Prostate gland (tissue), 2 donors: ENCODE results near the gene MATCAP1. TPM values are rescaled to one million over a fixed set of nuclear protein-coding genes. Genes with fewer than 3 reads are reported as not detected.

Source experiments
- DNase-seq: peaks from one replicate; pipeline ENCODE4 v3.0.0-alpha.2; 2019; ENCODE audit warnings: low spot score
- H3K27ac ChIP-seq, 2 donors: fragments of 200-600 bp; sonication (generic); 2 replicates each; pipeline ENCODE4 v1.5.1; 2017 to 2019
- H3K27me3 ChIP-seq: fragments of 200-600 bp; sonication (generic); replicated peaks from 2 replicates; pipeline ENCODE4 v1.5.1; 2019; ENCODE audit not compliant: insufficient read depth
- H3K36me3 ChIP-seq, 2 donors: fragments of 200-600 bp; sonication (generic); 1 replicate in 1 of 2; 2 replicates in 1 of 2; pipeline versions ENCODE4 v1.5.1 to v1.8.1; 2017 to 2019
- H3K4me1 ChIP-seq: fragments of 200-600 bp; sonication (generic); replicated peaks from 2 replicates; pipeline ENCODE4 v1.5.1; 2019
- H3K4me3 ChIP-seq, 2 donors: fragments of 200-600 bp; sonication (generic); 2 replicates each; pipeline ENCODE4 v1.5.1; 2017 to 2019
- H3K9me3 ChIP-seq: fragments of 200-600 bp; sonication (generic); 2 replicates; pipeline ENCODE4 v1.5.1; 2017
- POLR2A ChIP-seq: fragments of 450-650 bp; IDR thresholded peaks from one replicate; pipeline ENCODE4 v1.6.1; 2016; ENCODE audit warnings: antibody characterized with exemption, mild to moderate bottlenecking
- POLR2AphosphoS5 ChIP-seq: sonication (generic); formaldehyde crosslinking; IDR thresholded peaks from one replicate; pipeline ENCODE4 v1.6.1; 2017; ENCODE audit warnings: antibody characterized with exemption
- WGBS: methylation state at CpG from one replicate; pipeline ENCODE4 v1.1.5; 2018; 5-methylcytosine and 5-hydroxymethylcytosine counted together
- intact Hi-C: fragments of 100-400 bp; cut with DNase I; formaldehyde crosslinking; loops from one replicate; pipeline ENCODE4 v1.14.2; 2022
- microRNA counts, 2 donors: library from miRNA; unstranded; fragments of <30 nt; microRNA quantifications; one replicate each; lab custom pipeline; 2016 to 2017
- microRNA-seq: library from miRNA; unstranded; fragments of <30 nt; microRNA quantifications from one replicate; pipeline ENCODE4, GENCODE V29; 2016
- small RNA-seq, 2 donors: library from RNA; depleted of rRNA; stranded (forward); fragments of <200 nt; gene quantifications; one replicate each; pipeline ENCODE3, GENCODE V24; 2016
- total RNA-seq, 2 donors: library from RNA; depleted of rRNA; stranded (reverse); fragments of >200 nt; gene quantifications; one replicate each; pipeline ENCODE4 v1.1.0, GENCODE V29; 2016
- TF ChIP-seq, protein P1 (sequence below), 4 experiments: fragments of 200-600 bp in 2 of 4; fragments of 450-650 bp in 2 of 4; sonication (generic) in 2 of 4; IDR thresholded peaks; 1 replicate in 3 of 4; 2 replicates in 1 of 4; pipeline ENCODE4 v1.5.1; 2016 to 2019; ENCODE audit warnings: antibody characterized with exemption in 4 of 4, mild to moderate bottlenecking in 2 of 4, moderate library complexity in 2 of 4

Gene MATCAP1
- total RNA-seq, 2 donors from 2014 or later: 13.9 to 28.9 TPM

DNA sequence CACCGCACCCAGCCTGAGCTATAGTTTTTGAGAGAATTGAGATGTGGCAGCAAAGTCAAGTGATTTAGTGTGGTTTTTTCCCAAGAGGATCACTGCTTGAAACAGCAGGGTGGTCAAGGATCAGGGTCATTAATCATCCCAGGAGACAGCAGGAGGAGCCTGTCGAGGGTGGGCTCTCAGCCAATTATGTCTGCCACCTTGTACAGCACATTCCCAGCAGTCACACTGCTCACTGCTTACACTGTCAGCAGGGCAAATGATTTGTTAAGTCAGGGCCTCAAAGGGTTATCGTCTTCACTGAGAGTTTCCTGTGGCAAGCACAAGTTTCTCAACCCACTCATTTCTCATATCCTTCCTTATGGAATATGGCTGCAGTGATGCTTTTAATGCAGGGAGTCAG lies 46.2 kb downstream of the MATCAP1 start:
- intact Hi-C loops: no loop called here
- H3K4me3 ChIP-seq: no peak overlapping the region
- TF ChIP-seq POLR2AphosphoS5: no peak
- no peak for TF ChIP-seq POLR2A
- TF ChIP-seq, protein P1, sequence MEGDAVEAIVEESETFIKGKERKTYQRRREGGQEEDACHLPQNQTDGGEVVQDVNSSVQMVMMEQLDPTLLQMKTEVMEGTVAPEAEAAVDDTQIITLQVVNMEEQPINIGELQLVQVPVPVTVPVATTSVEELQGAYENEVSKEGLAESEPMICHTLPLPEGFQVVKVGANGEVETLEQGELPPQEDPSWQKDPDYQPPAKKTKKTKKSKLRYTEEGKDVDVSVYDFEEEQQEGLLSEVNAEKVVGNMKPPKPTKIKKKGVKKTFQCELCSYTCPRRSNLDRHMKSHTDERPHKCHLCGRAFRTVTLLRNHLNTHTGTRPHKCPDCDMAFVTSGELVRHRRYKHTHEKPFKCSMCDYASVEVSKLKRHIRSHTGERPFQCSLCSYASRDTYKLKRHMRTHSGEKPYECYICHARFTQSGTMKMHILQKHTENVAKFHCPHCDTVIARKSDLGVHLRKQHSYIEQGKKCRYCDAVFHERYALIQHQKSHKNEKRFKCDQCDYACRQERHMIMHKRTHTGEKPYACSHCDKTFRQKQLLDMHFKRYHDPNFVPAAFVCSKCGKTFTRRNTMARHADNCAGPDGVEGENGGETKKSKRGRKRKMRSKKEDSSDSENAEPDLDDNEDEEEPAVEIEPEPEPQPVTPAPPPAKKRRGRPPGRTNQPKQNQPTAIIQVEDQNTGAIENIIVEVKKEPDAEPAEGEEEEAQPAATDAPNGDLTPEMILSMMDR (IDR thresholded peaks at IDR 0.05): no peak
- H3K36me3 ChIP-seq: peaks cover 8 to 20% of the 10 kb centered on the region in 2 donors
- no peak overlapping the region for H3K27ac ChIP-seq
- no peak for DNase-seq
- WGBS: 55% methylated on average over 3 of the region's 3 CpGs
- H3K9me3 ChIP-seq: no peaks in the 10 kb centered on the region
- H3K27me3 ChIP-seq: no peaks in the 10 kb centered on the region
- H3K4me1 ChIP-seq: no peaks in the 10 kb centered on the region

GRCh38 chr16:67129422-67129821 lies 54.3 kb downstream of the MATCAP1 start:
- Histone ChIP-seq H3K4me1 (no peaks in the 10 kb centered on the region), H3K36me3 (peaks cover 3 to 4% of the 10 kb centered on the region in 2 donors), H3K4me3 (no peak overlapping the region), H3K27ac (no peak overlapping the region), H3K27me3 (no peaks in the 10 kb centered on the region), H3K9me3 (no peaks in the 10 kb centered on the region)
- TF ChIP-seq POLR2A (no peak), POLR2AphosphoS5 (no peak)
- TF ChIP-seq, protein P1 (IDR thresholded peaks at IDR 0.05): no peak
- intact Hi-C loops: no loop called here
- 97% methylated on average over 3 of the region's 3 CpGs for WGBS
- no peak for DNase-seq

DNA sequence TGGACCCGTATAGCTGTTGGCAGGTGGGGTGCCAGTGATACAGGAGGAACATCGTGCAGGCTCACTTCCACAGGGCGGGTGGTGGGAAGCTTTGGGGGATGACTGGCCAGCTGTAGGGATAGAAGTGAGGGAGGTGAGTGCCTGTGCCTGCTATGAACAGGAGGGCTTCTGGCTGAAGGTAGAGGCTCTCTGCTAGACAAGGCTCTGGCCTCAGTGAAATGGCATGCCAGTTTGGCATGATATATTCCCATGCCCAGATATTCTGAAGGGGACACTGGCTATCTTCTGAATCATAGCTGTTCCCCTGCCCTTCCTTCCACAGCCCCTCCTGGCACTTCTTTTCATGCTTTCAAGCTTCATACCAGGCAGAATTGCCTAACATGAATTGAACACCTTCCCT lies 54.9 kb downstream of the MATCAP1 start:
- intact Hi-C loops: no loop called here
- DNase-seq: no peak
- Histone ChIP-seq H3K36me3 (peaks cover 0 to 4% of the 10 kb centered on the region in 2 donors), H3K9me3 (no peaks in the 10 kb centered on the region), H3K4me1 (no peaks in the 10 kb centered on the region), H3K4me3 (no peak overlapping the region), H3K27ac (no peak overlapping the region), H3K27me3 (no peaks in the 10 kb centered on the region)
- TF ChIP-seq POLR2AphosphoS5 (no peak), POLR2A (no peak)
- TF ChIP-seq, protein P1 (IDR thresholded peaks at IDR 0.05): no peak
- 97% methylated on average over 3 of the region's 3 CpGs for WGBS

DNA sequence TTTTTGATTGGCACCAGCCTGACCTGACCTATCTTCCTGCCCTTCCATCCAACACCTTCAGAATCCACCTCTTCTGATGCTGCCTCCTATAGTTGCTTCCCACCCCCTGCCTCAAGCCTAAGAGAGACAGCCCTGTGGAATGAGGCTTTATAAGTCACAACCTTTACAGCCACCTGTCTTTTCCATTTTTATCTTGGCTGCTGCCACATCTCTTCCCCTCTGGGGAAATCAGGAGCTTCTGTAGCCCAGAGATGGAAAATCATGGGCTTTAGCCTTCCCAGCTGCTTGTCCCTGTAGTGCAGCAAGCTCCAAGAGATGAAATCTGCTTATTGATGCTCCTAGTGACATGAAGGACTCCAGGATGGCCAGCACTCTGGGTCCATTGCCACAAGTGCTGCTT lies 55.3 kb downstream of the MATCAP1 start:
- Histone ChIP-seq H3K27ac (no peak overlapping the region), H3K4me1 (no peaks in the 10 kb centered on the region), H3K27me3 (no peaks in the 10 kb centered on the region), H3K9me3 (no peaks in the 10 kb centered on the region), H3K4me3 (no peak overlapping the region), H3K36me3 (peaks cover 0 to 4% of the 10 kb centered on the region in 2 donors)
- DNase-seq: no peak
- no peak for TF ChIP-seq POLR2AphosphoS5
- TF ChIP-seq, protein P1 (IDR thresholded peaks at IDR 0.05): no peak
- TF ChIP-seq POLR2A: no peak
- intact Hi-C loops: no loop called here

MicroRNAs within 50 kb of the gene (microRNA counts, 767-probe panel; counts per million panel counts)
- 431 to 1,799 counts per million in 2 donors for microRNA hsa-miR-328 (lab: Ali Mortazavi, UCI)

Small RNA genes lying within 50 kb of the gene (microRNA-seq; reads per million reads assigned to microRNA genes)
- 414 reads per million, percentile 84 among the genes with 10 or more reads in this experiment for gene MIR328

Small RNA genes lying within 50 kb of the gene (small RNA-seq; reads per million reads assigned to genes)
- gene MIR328: 8.5 to 21.2 reads per million in 2 donors

Other genes with a start within 250 kb of the MATCAP1 start
- gene CIAO2B, start 249.6 kb downstream of the MATCAP1 start, total RNA-seq: 100 to 1,000 TPM in 1 of 2 donors, 10 to 100 TPM in 1; 80.2 to 159 TPM
- 10 to 100 TPM; 36.3 to 61.5 TPM for gene CES2, start 248.4 kb downstream of the MATCAP1 start, total RNA-seq
- under 1 TPM; 0.36 to 0.80 TPM for gene CES3, start 222.7 kb downstream of the MATCAP1 start, total RNA-seq
- 10 to 100 TPM in 1 of 2 donors, 1 to 10 TPM in 1; 1.4 to 10.7 TPM for gene CES4A, start 195.4 kb downstream of the MATCAP1 start, total RNA-seq
- 10 to 100 TPM; 27.0 to 46.2 TPM for gene CBFB, start 154.8 kb downstream of the MATCAP1 start, total RNA-seq
- 10 to 100 TPM; 30.1 to 31.9 TPM for gene PHAF1, start 74.0 kb downstream of the MATCAP1 start, total RNA-seq
- gene B3GNT9, start 33.0 kb downstream of the MATCAP1 start, total RNA-seq: 10 to 100 TPM; 32.1 to 37.3 TPM
- gene TRADD, start 24.1 kb downstream of the MATCAP1 start, total RNA-seq: 10 to 100 TPM; 33.3 to 56.3 TPM
- 100 to 1,000 TPM in 1 of 2 donors, 10 to 100 TPM in 1; 67.9 to 124 TPM for gene FBXL8, start 24.0 kb downstream of the MATCAP1 start, total RNA-seq
- 100 to 1,000 TPM; 109 to 137 TPM for gene HSF4, start 19.2 kb downstream of the MATCAP1 start, total RNA-seq
- 100 to 1,000 TPM in 1 of 2 donors, 10 to 100 TPM in 1; 60.8 to 129 TPM for gene NOL3, start 13.4 kb downstream of the MATCAP1 start, total RNA-seq
- 1 to 10 TPM; 1.1 to 8.2 TPM for gene EXOC3L1, start 6.2 kb upstream of the MATCAP1 start, total RNA-seq
- gene E2F4, start 8.2 kb upstream of the MATCAP1 start, total RNA-seq: 100 to 1,000 TPM in 1 of 2 donors, 10 to 100 TPM in 1; 91.6 to 105 TPM
- 10 to 100 TPM; 24.8 to 36.7 TPM for gene ELMO3, start 15.2 kb upstream of the MATCAP1 start, total RNA-seq
- 10 to 100 TPM; 39.1 to 57.1 TPM for gene TMEM208, start 43.2 kb upstream of the MATCAP1 start, total RNA-seq
- 10 to 100 TPM; 11.2 to 46.1 TPM for gene FHOD1, start 63.5 kb upstream of the MATCAP1 start, total RNA-seq
- gene SLC9A5, start 65.0 kb upstream of the MATCAP1 start, total RNA-seq: 1 to 10 TPM in 1 of 2 donors, under 1 TPM in 1; 0.27 to 2.6 TPM
- gene PLEKHG4, start 95.6 kb upstream of the MATCAP1 start, total RNA-seq: 10 to 100 TPM in 1 of 2 donors, 1 to 10 TPM in 1; 7.7 to 57.8 TPM
- gene KCTD19, start 142.8 kb upstream of the MATCAP1 start, total RNA-seq: 1 to 10 TPM in 1 of 2 donors, not detected in 1; 7.0 TPM
- 1 to 10 TPM in 1 of 2 donors, not detected in 1; 4.6 TPM for gene LRRC36, start 142.9 kb upstream of the MATCAP1 start, total RNA-seq
- 1 to 10 TPM; 3.4 to 10.0 TPM for gene TPPP3, start 209.5 kb upstream of the MATCAP1 start, total RNA-seq
- 10 to 100 TPM; 20.3 to 69.8 TPM for gene ZDHHC1, start 232.5 kb upstream of the MATCAP1 start, total RNA-seq
- 10 to 100 TPM; 11.4 to 35.6 TPM for gene HSD11B2, start 247.2 kb upstream of the MATCAP1 start, total RNA-seq